ENCODE measurements around the gene SLC9A3.
"Not testable (repeated sequence)": the region's sequence is repeated elsewhere in the genome, so short reads cannot be mapped to it uniquely, and the experiment has no call there.

The SLC9A3 gene

DNA sequence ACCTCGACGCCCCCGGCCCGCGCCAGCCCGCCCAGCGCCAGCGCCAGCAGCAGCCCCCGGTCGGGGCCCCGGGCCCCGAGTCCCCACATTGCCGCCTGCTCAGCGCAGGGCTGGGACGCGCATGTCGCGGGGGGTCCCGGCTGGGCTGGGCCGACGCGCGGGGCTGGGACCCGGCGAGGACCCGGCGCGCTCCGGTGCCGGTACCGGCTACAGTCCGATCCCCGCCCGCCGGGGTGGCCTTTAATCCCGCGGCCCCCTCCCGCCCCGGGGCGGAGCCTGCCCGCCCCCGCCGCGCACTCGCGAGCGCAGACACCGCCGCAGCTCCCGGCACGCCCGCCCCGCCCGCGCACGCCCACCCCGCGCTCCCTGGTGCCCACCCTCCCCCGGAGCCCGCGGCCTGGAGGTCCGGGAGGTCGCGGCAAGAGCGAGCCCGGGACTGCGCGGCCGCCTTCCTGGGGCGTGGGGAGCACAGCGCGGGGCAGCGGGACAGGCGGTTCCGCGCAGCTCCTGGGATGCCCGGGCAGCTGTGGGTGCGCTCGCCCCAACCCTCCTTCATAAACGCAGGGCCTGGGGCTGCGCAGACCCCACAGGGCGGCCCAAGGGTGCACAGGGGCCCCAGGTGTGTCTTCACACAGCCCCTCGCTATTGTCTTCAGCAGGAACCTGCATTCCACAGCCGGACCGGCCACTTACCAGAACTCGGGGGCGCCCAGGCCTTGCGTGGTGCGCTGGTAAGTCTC is at the start of gene SLC9A3:
Gene SLC9A3 (minus strand): TSS at position 216 of the 739 bp plus-strand sequence.
- no peak for DNase-seq

GRCh38 chr5:573976-574375 is 49.7 kb upstream of the SLC9A3 start:
- no peak for DNase-seq

DNA sequence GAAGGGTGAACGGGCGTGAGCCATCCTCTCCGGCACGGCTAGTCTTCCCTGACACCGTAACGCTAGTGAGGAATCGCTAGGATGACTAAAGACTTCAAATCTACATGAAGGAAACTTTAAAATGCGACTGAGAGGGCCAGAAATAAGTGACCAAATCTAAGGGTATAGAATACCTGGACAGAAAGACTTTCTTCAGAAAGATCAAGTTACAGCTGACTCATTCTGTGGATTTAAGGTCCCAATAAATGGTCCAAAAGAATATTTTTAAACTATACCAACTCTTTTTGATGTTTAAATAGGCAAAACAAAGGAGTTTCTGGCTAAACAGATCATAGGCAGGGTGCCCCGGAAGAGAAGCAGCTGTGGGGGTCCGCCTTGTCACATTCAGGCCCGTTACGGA is 49.0 kb upstream of the SLC9A3 start:
- no peak for DNase-seq

DNA sequence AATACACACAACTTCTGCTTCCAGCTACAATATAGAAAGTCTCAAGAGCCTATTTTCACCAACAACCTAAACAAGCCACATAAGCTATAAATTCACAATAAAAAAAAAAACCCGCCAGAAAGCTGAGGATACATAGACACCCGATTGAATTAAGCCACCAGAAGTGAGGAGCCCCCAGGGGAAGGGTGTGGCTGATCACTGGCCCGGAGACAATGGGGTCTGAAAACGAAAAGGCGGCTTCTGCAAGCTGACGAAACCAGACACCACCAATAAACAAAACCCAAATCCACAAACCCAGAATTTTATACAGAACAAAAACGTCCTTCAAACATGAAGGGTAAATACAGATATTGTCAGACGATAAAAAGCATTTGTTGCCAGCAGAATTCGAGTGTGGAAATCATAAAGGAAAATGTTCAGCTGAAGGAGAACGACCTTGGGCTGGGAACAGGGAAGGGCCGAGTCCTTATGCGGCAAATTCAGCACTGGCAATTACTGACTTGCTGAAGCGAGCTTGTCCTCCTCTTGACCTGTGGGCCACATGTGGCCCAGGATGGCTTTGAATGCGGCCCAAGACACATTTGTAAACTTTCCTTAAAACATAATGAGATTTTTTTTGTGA is 48.3 kb upstream of the SLC9A3 start:
- DNase-seq, result no peak

GRCh38 chr5:571791-572190 is 47.5 kb upstream of the SLC9A3 start:
- DNase-seq, result no peak

DNA sequence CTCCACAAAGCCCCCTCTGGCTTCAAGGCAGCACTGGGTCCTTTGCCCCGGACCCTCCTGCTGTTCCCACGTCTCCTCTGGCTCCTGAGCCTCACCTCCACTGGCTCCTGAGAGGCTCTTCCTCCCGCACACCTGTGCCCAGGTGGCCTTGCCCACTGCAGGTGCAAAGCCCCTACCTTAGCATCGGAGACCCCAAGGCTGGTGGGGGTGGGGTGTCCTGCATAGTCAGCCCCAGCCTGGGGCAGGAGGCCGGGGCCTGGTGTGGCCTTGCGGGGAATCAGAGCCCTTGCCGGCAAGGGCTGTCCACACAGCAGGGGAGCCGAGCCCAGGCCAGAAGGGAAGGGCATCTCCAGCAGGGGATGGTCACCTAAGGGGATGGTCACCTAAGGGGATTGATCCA is 46.6 kb upstream of the SLC9A3 start:
- DNase-seq, result no peak

DNA sequence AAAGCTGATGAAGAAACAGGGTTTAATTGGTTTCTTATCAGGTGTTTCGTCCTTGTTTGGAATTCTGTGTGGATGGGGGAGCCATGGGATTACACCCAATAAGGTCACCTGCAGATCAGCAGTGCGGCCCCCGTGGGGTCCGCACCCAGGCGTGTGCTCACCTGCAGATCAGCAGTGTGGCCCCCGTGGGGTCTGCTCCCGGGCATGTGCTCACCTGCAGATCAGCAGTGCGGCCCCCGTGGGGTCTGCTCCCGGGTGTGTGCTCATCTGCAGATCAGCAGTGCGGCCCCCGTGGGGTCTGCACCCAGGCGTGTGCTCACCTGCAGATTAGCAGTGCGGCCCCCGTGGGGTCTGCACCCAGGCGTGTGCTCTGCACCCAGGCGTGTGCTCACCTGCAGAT is 46.2 kb upstream of the SLC9A3 start:
- no peak for DNase-seq

DNA sequence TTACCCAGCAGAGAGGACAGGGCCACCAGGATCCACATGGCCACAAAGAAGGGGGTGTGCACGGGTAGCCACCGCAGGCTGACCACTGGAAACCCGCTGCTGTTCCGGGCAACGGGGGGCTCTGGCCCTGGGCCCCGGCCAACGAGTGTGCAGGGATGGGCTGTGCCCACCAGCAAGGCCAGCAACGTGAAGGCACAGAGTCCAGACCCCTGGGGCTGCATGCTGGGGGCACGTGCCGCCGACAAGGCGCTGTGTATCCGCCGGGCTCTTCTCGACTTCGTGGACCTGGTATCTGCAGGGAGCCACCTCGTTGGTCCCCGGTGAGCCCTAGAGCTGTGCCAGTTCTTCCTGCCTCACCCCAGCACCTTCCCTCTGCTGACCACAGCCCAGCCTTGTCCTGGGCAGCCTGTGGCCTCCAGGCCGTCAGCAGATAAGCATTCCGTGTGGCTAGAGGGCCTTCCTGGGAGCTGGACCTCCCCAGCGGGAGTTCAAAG is 45.7 kb upstream of the SLC9A3 start:
- no peak for DNase-seq

DNA sequence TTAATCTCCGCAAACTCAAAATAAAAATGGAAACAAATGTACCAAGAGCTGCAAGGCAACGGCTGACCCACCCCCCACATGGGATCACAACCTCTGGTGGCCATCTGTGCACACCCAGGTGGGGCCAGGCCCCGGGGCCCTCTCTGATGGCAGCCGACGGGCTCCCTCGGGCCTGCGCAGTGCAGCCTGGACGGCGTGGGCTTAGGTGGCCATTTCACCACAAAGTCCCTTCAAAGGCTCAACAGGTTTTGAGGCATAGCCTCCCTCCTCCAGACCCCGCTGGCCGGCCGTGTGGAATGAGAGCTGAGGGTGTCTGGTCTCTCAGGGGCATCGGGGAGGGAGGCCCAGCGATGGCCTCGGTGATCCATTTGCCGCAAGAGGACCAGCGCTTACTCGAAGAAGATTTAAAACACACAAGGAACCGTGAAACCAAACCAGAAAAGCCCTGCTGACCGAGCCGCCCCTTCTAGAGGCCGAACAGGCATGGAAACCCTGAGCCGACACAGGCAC is 45.2 kb upstream of the SLC9A3 start:
- DNase-seq, result no peak

GRCh38 chr5:568809-569208 is 44.6 kb upstream of the SLC9A3 start:
- DNase-seq, result no peak

DNA sequence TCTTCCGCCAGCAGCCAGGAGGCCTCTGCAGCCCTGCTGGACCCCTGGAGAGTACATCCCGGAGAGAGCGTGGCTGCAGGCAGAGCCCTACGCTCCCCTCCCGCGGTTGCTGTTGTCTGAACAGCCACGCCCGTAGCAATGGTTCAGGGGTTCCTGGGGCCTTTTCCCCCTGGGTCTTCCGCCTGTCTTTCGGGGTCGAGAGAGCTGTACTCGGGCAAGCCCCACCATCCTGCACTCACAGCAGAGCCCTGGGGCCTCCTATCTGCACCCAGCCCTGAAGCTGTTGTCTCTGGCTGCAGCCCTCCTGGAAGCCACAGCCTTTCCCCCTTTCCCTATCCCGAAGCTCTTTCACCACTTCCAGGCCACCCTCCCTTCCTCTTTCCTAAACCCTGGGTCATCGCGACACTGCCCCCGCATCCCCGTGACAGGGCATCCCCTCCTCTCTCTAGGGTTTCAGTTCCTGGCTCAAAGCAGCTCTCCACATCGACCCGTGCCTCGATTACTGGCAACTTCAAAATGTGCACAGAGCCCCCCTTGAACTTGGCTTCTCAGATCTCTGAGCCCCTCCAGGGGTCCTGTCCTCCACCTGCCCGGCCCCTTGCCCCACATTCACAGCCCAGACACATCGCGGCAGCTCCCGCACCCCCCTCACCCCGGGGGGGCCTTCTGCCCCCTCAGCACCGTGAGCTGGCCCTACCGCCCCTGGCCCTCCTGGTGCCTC is 44.0 kb upstream of the SLC9A3 start:
- DNase-seq, result no peak

DNA sequence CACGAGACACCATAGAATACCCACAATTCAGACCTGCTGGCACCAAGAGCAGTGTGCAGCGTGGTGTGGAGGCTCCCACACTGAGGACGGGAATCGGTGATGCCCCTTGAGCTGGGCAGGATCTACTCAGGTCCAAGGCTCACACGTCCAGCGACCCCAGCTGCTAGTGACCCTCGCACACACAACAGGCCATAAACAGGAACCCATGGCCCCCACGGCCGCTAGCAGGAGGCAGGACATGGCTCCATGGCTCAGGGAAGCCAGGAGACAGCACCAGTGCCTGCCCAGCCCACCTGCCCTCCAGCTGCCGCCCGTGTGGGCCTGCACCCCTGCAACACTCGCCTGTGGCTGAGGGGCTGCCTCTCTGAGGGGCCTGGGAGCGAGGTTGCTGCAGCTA is 43.4 kb upstream of the SLC9A3 start:
- DNase-seq, result no peak

DNA sequence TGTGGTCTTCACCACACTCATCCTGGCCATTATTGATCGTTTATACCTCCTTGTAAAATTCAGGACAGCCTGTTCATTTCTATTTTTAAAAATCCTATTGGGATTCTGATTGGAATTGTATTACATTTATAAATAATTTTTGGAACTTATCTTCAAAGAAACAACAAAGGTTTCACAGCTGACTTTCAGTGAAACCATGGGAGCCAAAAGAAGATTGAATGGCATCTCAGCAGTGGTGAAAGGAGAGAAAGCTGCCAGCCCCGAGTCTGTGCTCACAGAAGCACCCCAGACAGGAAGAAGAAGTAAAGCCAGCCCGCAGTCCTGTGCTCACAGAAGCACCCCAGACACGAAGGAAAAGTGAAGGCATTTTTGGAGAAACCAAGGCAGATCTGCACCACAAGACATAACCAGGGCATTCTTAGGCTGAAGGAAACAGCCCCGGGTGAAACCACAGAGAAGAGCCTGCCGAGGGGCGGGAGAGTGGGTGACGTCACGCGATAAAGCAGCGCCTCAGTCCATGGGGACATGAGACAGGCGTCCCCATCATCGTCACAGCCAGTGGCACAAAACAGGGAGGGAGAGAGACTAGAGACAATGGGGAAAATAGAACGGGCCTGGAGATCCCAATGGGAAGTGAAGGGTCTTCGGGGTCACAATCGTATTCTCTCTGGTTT is 42.5 kb upstream of the SLC9A3 start:
- DNase-seq, result no peak

DNA sequence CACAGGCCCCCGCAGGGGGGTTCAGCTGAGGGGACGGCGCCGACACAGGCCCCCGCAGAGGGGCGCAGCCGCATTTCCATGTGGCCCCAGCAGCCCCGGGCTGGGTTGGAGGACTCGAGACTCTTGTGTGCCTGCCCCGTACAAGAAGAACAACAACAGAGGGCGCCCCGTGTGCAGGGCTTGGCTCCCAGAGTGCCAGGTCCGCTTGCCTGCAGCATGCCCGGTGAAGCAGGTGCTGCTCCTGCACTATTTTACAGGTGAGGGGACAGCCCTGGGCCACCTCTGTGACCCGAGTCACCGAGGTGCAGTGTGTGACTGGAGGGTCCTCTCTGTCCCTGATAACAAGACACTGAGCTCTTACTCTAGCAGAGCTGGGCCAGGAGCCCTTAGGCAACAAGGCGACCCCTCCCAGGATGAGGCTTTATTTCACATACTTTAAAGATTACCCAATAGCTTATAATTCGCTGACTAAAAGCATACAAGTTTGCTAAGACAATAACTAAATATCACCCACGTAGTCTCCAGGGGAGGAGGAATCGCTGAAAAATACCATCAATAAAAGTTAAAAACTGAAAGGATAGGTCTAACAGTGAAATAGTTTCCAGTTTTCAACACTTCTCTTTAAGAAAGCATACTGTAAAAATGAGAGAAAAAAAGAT is 41.7 kb upstream of the SLC9A3 start:
- DNase-seq, result no peak

DNA sequence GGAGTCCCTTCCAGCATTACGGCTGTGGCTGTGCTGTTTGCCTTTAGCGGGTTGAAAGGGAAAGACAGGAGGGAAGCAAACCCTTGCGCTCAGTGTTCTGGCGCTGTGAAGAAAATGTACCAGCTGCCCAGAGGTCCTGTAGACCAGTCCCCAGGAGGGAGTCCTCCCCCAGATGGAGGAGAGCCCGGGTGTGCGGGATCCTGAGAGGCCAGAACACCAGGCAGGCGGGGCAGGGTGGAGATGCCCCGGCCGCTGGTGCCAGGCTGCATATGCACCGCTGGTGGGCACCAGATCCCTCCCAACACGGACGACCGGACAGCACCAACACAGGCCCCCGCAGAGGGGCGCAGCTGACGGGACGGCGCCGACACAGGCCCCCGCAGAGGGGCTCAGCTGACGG is 37.2 kb upstream of the SLC9A3 start:
- DNase-seq, result no peak

- no peak for DNase-seq
Measured at GRCh38 chr5:560792-561166, 36.5 kb upstream of the SLC9A3 start.

DNA sequence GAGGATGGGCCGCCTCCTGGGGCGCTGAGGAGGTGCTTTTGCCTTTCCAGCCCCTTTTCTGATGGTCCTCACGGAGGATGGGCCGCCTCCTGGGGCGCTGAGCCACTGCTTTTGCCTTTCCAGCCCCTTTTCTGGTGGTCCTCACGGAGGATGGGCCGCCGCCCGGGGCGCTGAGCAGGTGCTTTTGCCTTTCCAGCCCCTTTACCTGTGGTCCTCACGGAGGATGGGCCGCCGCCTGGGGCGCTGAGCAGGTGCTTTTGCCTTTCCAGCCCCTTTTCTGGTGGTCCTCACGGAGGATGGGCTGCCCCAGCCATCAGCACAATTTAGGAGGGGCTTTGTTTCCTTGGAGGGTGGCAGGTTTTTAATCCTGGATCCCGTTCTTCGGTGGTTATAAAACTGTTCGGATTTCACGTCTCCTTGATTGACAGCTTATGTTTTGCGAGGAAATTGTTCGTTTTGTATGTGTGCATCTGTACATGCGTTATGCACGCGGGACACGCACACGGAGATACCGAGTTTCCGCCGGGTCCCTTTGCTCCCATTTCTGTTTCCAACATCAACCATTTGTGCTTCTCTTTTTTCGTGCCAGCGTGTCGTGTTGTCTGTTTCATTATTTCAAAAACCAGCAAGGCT is 34.7 kb upstream of the SLC9A3 start:
- no peak for DNase-seq

- DNase-seq, result no peak
Measured at GRCh38 chr5:558326-558725, 34.1 kb upstream of the SLC9A3 start.

DNA sequence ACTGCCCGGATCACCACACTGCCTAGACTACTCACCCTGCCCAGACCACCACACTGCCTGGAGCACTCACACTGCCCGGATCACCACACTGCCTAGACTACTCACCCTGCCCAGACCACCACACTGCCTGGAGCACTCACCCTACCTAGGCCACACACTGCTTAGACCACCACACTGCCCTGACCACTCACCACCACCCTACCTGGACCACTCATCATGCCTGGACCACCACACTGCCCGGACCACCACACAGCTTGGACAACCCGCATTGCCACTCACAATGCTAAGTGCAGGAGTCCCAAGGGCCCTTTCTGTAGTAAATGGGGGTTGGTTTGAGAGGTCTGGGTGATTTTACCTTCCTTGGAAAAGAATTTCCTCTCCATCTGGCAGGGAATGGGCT is 33.7 kb upstream of the SLC9A3 start:
- DNase-seq, result not testable (repeated sequence)

DNA sequence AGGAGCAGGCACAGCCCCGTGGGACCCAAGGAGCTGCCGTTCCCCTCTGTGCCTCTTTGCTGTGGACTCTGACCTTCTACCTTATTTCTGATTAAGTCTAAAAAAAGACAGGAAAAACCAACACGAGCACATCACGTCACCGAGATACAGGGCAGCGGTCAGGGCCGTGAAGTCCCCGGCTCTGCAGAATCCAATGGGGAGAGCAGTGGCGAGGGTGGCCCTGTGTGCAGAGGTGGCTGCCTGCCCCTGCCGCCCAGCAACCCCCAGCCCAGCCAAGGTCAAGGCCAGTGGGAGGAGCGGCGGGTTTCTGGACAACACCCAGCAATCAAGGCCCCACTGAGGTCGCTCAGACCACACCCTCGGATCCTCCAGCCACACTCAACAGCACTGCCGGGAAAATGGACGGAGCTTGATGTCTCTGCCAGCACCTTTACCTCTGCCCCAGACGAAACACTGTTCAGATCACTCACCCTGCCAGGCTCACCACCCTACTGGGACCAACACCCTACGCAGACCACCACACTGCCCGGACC is 32.7 kb upstream of the SLC9A3 start:
- no peak for DNase-seq

GRCh38 chr5:555058-555623 is 30.9 kb upstream of the SLC9A3 start:
- DNase-seq, result no peak

Measured in NCI-H1048 (cell line).